HG03457 (cell line): ENCODE measurements around the gene FAM168A.
"Not testable (repeated sequence)": the region's sequence is repeated elsewhere in the genome, so short reads cannot be mapped to it uniquely, and the experiment has no call there.

Experiments used
- ATAC-seq: cut with Tn5 transposase; IDR thresholded peaks from one replicate; pipeline ENCODE4 v1.9.1; 2021; ENCODE audit warnings: moderate number of reproducible peaks; ENCODE audit not compliant: unreplicated experiment

The FAM168A gene

GRCh38 chr11:73436859-73437258 lies 161.1 kb downstream of the FAM168A start:
- not testable (repeated sequence) for ATAC-seq

GRCh38 chr11:73431396-73431795 lies 166.5 kb downstream of the FAM168A start:
- ATAC-seq, result no peak

GRCh38 chr11:73430326-73430725 lies 167.6 kb downstream of the FAM168A start:
- ATAC-seq, result no peak

GRCh38 chr11:73429121-73429750 lies 168.7 kb downstream of the FAM168A start:
- ATAC-seq, result no peak

- ATAC-seq, result no peak
These were observed 169.2 kb downstream of the FAM168A start for GRCh38 chr11:73428699-73429098.

GRCh38 chr11:73428227-73428626 lies 169.7 kb downstream of the FAM168A start:
- no peak for ATAC-seq

- no peak for ATAC-seq
These were observed 171.6 kb downstream of the FAM168A start for GRCh38 chr11:73426219-73426850.

GRCh38 chr11:73425108-73425507 lies 172.8 kb downstream of the FAM168A start:
- no peak for ATAC-seq

GRCh38 chr11:73423506-73423905 lies 174.4 kb downstream of the FAM168A start:
- no peak for ATAC-seq

- no peak for ATAC-seq
These were observed 175.0 kb downstream of the FAM168A start for GRCh38 chr11:73422886-73423285.

GRCh38 chr11:73420136-73420535 lies 177.8 kb downstream of the FAM168A start:
- no peak for ATAC-seq

GRCh38 chr11:73416786-73417185 lies 181.1 kb downstream of the FAM168A start:
- no peak for ATAC-seq

- ATAC-seq, result no peak
These were observed 181.9 kb downstream of the FAM168A start for GRCh38 chr11:73415854-73416615.

- ATAC-seq, result no peak
These were observed 182.8 kb downstream of the FAM168A start for GRCh38 chr11:73414977-73415651.

- ATAC-seq, result no peak
These were observed 184.7 kb downstream of the FAM168A start for GRCh38 chr11:73413256-73413655.

GRCh38 chr11:73412308-73412707 lies 185.6 kb downstream of the FAM168A start:
- ATAC-seq, result no peak

- ATAC-seq, result no peak
These were observed 186.9 kb downstream of the FAM168A start for GRCh38 chr11:73411031-73411430.

- no peak for ATAC-seq
These were observed 187.3 kb downstream of the FAM168A start for GRCh38 chr11:73410627-73411026.

- ATAC-seq, result no peak
These were observed 188.5 kb downstream of the FAM168A start for GRCh38 chr11:73409431-73409830.

GRCh38 chr11:73406619-73407018 lies 191.3 kb downstream of the FAM168A start:
- no peak for ATAC-seq

- ATAC-seq, result no peak
These were observed 191.8 kb downstream of the FAM168A start for GRCh38 chr11:73406131-73406530.

GRCh38 chr11:73405146-73405510 lies 192.8 kb downstream of the FAM168A start:
- ATAC-seq, result no peak
